Measurements from ENCODE around the gene RPL3. TPM values are rescaled to one million over a fixed set of nuclear protein-coding genes. Genes with fewer than 3 reads are reported as not detected.
A peak's percentile ranks its signal among the peaks of the same experiment; 100 is the strongest.

Gene RPL3
- total and polyA plus RNA-seq, 4 donors = 580 to 1,767 (median 1,184) TPM

- H3K36me3 ChIP-seq (ENCODE audit: control insufficient read depth in 4 of 4, insufficient read depth in 3 of 4, low read depth in 1 of 4, low read length in 3 of 4) = peaks cover 29 to 41% (median 32%) of the 10 kb centered on the region in 4 donors
- H3K4me3 ChIP-seq (ENCODE audit: low read depth in 1 of 3, low read length in 3 of 3) = peak overlapping the region; percentile 77 to 97 (median 96)
- TF ChIP-seq CTCF (IDR thresholded peaks at IDR 0.05; ENCODE audit: low read depth, low read length, missing input control) (no peak), RAD21 (IDR thresholded peaks at IDR 0.05) (peak in 1 of 2 donors; percentile 4), JUND (IDR thresholded peaks at IDR 0.05) (peak in 1 of 2 donors; percentile 13), SP1 (IDR thresholded peaks at IDR 0.05) (peak; percentile 27), HNF4G (IDR thresholded peaks at IDR 0.05) (no peak), NR2F2 (IDR thresholded peaks at IDR 0.05) (no peak), FOXA1 (IDR thresholded peaks at IDR 0.05) (no peak), MAX (IDR thresholded peaks at IDR 0.05) (no peak), RXRA (IDR thresholded peaks at IDR 0.05) (peak in 1 of 2 donors; percentile 34), ATF3 (IDR thresholded peaks at IDR 0.05) (no peak), ZBTB33 (IDR thresholded peaks at IDR 0.05) (no peak), YY1 (IDR thresholded peaks at IDR 0.05) (peak; percentile 24), FOXA2 (IDR thresholded peaks at IDR 0.05) (no peak), GABPA (IDR thresholded peaks at IDR 0.05 in 1 of 2, conservative IDR thresholded peaks at IDR 0.05 in 1 of 2) (no peak), REST (IDR thresholded peaks at IDR 0.05) (peak; percentile 7), TAF1 (conservative IDR thresholded peaks at IDR 0.05) (no peak)
- H3K9me3 ChIP-seq (ENCODE audit: control insufficient read depth in 4 of 4, low read length in 3 of 4) = no peaks in the 10 kb centered on the region
- 12% methylated on average over 9 of the region's 9 CpGs for WGBS
- peak; percentile 35 for DNase-seq (ENCODE audit: low spot score)
- peak overlapping the region; percentile 96 to 100 for H3K27ac ChIP-seq (ENCODE audit: low read depth in 1 of 2, low read length in 2 of 2)
- peaks cover 4 to 55% (median 50%) of the 10 kb centered on the region in 4 donors for H3K4me1 ChIP-seq (ENCODE audit: control insufficient read depth in 4 of 4, insufficient read depth in 4 of 4, low read length in 3 of 4)
- H3K9ac ChIP-seq (ENCODE audit: low read depth in 1 of 2, low read length in 2 of 2) = peak overlapping the region; percentile 88 to 100
- H3K27me3 ChIP-seq (ENCODE audit: control insufficient read depth in 4 of 4, insufficient read depth in 4 of 4, low read length in 3 of 4) = no peaks in the 10 kb centered on the region
These were observed 1.5 kb downstream of the RPL3 start for GRCh38 chr22:39317775-39318506.
